HL-60 (cell line): ENCODE measurements around the gene ZNF771.

Experiments used
- CTCF ChIP-seq: IDR thresholded peaks from one replicate; pipeline ENCODE4 v1.5.1; 2011; ENCODE audit warnings: low read length, control low read depth, inconsistent platforms; ENCODE audit not compliant: insufficient read depth
- POLR2AphosphoS5 ChIP-seq: IDR thresholded peaks from 2 replicates; pipeline ENCODE4 v1.6.1; 2012; ENCODE audit warnings: low read depth

DNA sequence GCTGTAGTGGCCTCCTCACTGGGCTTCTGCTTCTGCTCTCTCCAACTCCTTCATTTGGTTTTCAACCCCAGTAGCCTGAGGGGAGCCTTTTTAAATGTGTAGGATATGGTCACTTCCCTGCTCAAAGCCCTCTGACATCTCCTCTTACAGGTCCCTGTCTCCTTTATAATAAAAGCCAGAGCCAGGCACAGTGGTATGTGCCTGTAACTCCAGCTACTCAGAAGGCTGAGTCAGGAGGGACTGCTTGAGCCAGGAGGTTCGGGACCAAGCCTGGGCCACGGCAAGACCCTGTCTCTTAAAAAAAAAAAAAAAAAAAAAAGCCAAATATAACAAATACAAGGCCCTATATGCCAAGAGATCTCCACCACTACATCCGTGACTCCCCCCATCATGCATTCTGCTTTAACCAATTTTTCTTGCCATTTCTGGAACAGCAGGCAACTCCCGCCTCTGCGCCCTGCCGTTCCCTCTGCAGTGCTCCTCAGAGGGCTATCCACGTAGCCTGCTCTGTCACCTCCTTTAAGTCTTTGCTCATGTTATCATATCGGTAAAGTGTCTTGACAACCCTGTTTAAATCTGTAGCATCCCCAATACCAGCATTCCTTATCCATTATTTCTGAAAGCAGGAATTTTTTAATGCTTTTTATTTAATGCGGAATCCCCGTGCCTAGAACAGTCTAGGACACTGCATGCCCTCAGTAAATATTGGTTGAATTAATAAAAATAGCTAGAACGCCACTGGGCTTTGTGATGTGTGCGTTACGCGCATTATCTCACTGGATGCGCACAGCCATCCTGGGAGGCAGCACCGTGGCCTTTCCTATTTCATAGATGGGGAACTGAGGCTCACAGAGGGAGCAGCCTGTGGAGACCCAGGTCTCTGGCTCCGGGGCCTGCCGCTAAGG, 9.5 kb downstream of the ZNF771 start:
- TF ChIP-seq CTCF (no peak), POLR2AphosphoS5 (no peak)
